NB4 (cell line): ENCODE data around the gene HABP4.

ENCODE experiments used
- TF ChIP-seq, protein P1 (sequence below): IDR thresholded peaks from one replicate; pipeline ENCODE4 v1.5.1; 2012; ENCODE audit warnings: low read depth, low read length
- TF ChIP-seq, protein P2 (sequence below): IDR thresholded peaks from 2 replicates; pipeline ENCODE4 v1.6.1; 2011; ENCODE audit warnings: low read depth, low read length

- TF ChIP-seq, protein P1, sequence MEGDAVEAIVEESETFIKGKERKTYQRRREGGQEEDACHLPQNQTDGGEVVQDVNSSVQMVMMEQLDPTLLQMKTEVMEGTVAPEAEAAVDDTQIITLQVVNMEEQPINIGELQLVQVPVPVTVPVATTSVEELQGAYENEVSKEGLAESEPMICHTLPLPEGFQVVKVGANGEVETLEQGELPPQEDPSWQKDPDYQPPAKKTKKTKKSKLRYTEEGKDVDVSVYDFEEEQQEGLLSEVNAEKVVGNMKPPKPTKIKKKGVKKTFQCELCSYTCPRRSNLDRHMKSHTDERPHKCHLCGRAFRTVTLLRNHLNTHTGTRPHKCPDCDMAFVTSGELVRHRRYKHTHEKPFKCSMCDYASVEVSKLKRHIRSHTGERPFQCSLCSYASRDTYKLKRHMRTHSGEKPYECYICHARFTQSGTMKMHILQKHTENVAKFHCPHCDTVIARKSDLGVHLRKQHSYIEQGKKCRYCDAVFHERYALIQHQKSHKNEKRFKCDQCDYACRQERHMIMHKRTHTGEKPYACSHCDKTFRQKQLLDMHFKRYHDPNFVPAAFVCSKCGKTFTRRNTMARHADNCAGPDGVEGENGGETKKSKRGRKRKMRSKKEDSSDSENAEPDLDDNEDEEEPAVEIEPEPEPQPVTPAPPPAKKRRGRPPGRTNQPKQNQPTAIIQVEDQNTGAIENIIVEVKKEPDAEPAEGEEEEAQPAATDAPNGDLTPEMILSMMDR = no peak
- TF ChIP-seq, protein P2, sequence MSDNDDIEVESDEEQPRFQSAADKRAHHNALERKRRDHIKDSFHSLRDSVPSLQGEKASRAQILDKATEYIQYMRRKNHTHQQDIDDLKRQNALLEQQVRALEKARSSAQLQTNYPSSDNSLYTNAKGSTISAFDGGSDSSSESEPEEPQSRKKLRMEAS = no peak
Measured at GRCh38 chr9:96509026-96509425, 59.1 kb downstream of the HABP4 start.
